OCI-LY3 (cell line): ENCODE results near the gene MRPL39.

Source experiments
- H2AFZ ChIP-seq: fragments of 200-600, 300-600 bp; shearing (Covaris generic); 2 replicates; pipeline ENCODE4 v1.6.0; 2014; ENCODE audit warnings: antibody characterized with exemption, low read depth, low read length
- H3K27ac ChIP-seq: fragments of 200-600, 300-600 bp; sonication (generic); 2 replicates; pipeline ENCODE4 v1.5.1; 2014; ENCODE audit warnings: mild to moderate bottlenecking, low read length, moderate library complexity, mixed read lengths
- H3K27me3 ChIP-seq: fragments of 200-600, 300-600 bp; sonication (generic); 2 replicates; pipeline ENCODE4 v1.6.1; 2014; ENCODE audit warnings: low read depth, low read length, mixed read lengths
- H3K36me3 ChIP-seq: fragments of 200-600, 300-600 bp; sonication (generic); replicated peaks from 2 replicates; pipeline ENCODE3; 2014; ENCODE audit warnings: low read depth, low read length, mixed read lengths
- H3K4me1 ChIP-seq: fragments of 300-600, 200-600 bp; sonication (generic); 2 replicates; pipeline ENCODE4 v1.6.1; 2014; ENCODE audit warnings: low read length, mixed read lengths
- H3K4me2 ChIP-seq: fragments of 200-600, 300-600 bp; sonication (generic); 2 replicates; pipeline ENCODE4 v1.6.1; 2014; ENCODE audit warnings: low read length, mixed read lengths
- H3K4me3 ChIP-seq: fragments of 300-600, 200-600 bp; sonication (generic); 2 replicates; pipeline ENCODE4 v1.5.1; 2014; ENCODE audit warnings: antibody characterized with exemption, mild to moderate bottlenecking, low read length, moderate library complexity
- H3K79me2 ChIP-seq: fragments of 300-600, 200-600 bp; shearing (Covaris generic); 2 replicates; pipeline ENCODE4 v1.6.1; 2014; ENCODE audit warnings: mild to moderate bottlenecking, low read length, mixed read lengths
- H3K9ac ChIP-seq: fragments of 300-600, 200-600 bp; shearing (Covaris generic); 2 replicates; pipeline ENCODE4 v1.6.0; 2014; ENCODE audit warnings: mild to moderate bottlenecking, low read length, moderate library complexity
- H3K9me3 ChIP-seq: fragments of 200-600, 300-600 bp; shearing (Covaris generic); 2 replicates; pipeline ENCODE4 v1.6.1; 2014; ENCODE audit warnings: low read length, mixed read lengths; ENCODE audit not compliant: insufficient read depth
- H4K20me1 ChIP-seq: fragments of 200-600, 300-600 bp; sonication (generic); 2 replicates; pipeline ENCODE4 v1.6.1; 2016; ENCODE audit warnings: low read length, mixed read lengths; ENCODE audit not compliant: insufficient read depth
- CTCF ChIP-seq: fragments of 200-600, 300-600 bp; sonication (generic); IDR thresholded peaks from 2 replicates; pipeline ENCODE4 v1.5.1; 2014; ENCODE audit warnings: antibody characterized with exemption, low read length, low read depth
- EZH2phosphoT487 ChIP-seq: fragments of 200-600 bp; shearing (Covaris generic); IDR thresholded peaks from 2 replicates; pipeline ENCODE4 v1.6.1; 2018; ENCODE audit warnings: antibody characterized with exemption, mixed run types, low read depth

The MRPL39 gene

GRCh38 chr21:25639551-25640201 lies 32.4 kb upstream of the MRPL39 start:
- Histone ChIP-seq H3K27me3 (no peaks in the 10 kb centered on the region), H3K9ac (peak overlapping the region; percentile 79), H3K4me3 (peak overlapping the region; percentile 83), H4K20me1 (no peaks in the 10 kb centered on the region), H2AFZ (peak overlapping the region; percentile 85), H3K27ac (peak overlapping the region; percentile 31), H3K4me1 (peaks cover 17% of the 10 kb centered on the region), H3K79me2 (no peaks in the 10 kb centered on the region), H3K9me3 (no peaks in the 10 kb centered on the region), H3K36me3 (no peaks in the 10 kb centered on the region), H3K4me2 (peak overlapping the region; percentile 90)
- no peak for TF ChIP-seq EZH2phosphoT487
- peak; percentile 39 for TF ChIP-seq CTCF

DNA sequence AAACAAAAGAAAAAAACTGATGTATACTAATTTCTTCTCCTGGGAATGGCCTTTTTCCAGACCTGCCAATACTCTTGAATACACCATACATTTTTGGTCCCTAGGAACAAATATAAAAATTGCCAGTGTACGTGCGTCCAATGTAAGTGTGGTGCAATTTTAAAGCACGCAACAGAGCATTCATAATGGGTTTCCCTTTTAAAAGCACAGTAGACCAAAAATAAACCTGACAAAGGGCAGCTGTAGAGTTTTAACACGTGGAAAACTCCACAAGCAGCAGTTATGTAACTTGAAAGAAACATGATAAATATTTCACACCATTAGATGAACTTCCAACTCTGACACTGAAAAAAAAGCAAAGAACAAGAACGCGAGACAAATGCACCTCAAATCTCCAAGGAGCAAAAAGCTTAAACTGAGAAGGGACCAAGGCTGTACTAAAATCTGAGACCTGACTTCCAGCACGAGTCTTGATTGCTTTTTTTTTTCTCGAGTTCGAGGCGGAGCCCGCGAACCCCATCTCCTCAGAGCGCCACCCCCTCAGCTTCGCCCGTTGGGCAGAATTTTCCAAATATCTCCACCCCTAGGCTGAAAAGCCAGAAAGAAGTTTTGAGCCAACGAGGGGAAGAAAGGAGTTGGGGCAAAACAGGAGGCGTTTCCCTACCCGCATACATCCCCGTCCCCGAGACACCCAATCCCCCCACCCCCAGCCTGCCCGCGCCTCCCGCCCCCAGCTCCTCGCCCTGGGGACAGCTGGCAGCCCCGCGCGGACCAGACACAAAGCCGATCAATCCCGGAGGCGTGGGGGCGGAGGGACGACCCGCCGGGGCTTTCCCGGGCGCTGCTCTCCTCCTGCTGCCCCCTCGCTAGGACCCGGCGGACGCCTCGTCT lies 31.6 kb upstream of the MRPL39 start, which contains the start of gene JAM2:
JAM2 (plus strand) TSS at position 599 of the 891 bp plus-strand sequence. CDS start 564 bp downstream, outside the sequence.
- Histone ChIP-seq H3K4me2 (peak within 1 kb of the TSS; percentile 90), H3K79me2 (no peaks in the 10 kb centered on the region), H3K27me3 (no peaks in the 10 kb centered on the region), H4K20me1 (no peaks in the 10 kb centered on the region), H3K27ac (peak within 1 kb of the TSS; percentile 31), H3K9ac (peak within 1 kb of the TSS; percentile 79), H3K4me3 (peak within 1 kb of the TSS; percentile 83), H3K4me1 (peaks cover 20% of the 10 kb centered on the region), H3K36me3 (no peaks in the 10 kb centered on the region), H2AFZ (peak within 1 kb of the TSS; percentile 85), H3K9me3 (no peaks in the 10 kb centered on the region)
- TF ChIP-seq EZH2phosphoT487: no peak
- TF ChIP-seq CTCF: no peak

DNA sequence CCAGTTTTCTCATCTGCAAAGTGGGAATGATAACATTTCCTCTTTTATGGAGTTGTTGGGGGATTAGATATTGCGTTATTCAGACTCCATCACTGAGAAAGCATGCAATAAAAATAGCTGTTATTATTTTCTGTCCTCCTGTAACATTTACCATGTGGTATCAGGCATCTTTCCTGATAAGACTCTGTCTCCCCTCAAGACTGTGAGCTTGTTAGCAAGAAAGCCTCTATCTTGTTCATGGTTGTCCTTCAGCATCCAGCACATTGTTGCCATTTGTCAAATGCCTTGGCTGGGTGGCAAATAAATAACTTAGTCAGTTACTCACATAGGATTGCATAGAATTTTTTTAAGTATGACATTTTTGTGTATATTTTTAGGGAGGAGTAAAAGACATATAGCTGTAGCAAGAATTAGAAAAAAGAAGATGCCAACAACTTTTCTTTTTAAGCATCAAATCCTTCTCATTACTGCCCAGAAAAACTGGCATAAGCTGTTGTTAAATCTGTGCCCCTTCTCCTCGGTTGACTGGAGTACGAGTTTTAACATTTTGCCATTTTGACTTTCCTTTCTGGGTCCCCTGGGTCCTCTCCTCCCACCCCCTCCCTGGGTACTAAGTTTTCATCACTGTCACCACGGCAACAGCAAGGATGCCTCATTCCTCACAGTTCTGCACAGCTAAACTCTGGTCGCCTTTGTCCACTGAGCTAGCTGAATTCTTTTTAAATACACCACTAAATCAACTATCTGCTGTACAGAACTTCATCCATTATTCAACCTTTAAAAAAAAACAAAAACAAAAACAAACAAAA lies 30.8 kb upstream of the MRPL39 start:
- no peak overlapping the region for H3K27ac ChIP-seq
- H3K9me3 ChIP-seq: no peaks in the 10 kb centered on the region
- H3K36me3 ChIP-seq: no peaks in the 10 kb centered on the region
- no peaks in the 10 kb centered on the region for H4K20me1 ChIP-seq
- H3K9ac ChIP-seq: peak overlapping the region; percentile 79
- peak overlapping the region; percentile 83 for H3K4me3 ChIP-seq
- H2AFZ ChIP-seq: no peak overlapping the region
- TF ChIP-seq EZH2phosphoT487 (no peak), CTCF (no peak)
- H3K4me2 ChIP-seq: peak overlapping the region; percentile 90
- H3K27me3 ChIP-seq: no peaks in the 10 kb centered on the region
- H3K79me2 ChIP-seq: no peaks in the 10 kb centered on the region
- peaks cover 20% of the 10 kb centered on the region for H3K4me1 ChIP-seq
